ENCODE results near the gene ACOT7.

- TF ChIP-seq EZH2 (IDR thresholded peaks at IDR 0.05; ENCODE audit: low read length, unreplicated experiment) (no peak), CTCF (conservative IDR thresholded peaks at IDR 0.05; ENCODE audit: low read depth, low read length) (no peak)
These were observed 149.0 kb downstream of the ACOT7 start for GRCh38 chr1:6244401-6245049.

Data from PC-3 (cell line).